CD8-positive, alpha-beta memory T cell (primary cell): ENCODE data around the gene ZNF91. TPM values are rescaled to one million over a fixed set of nuclear protein-coding genes. Genes with fewer than 3 reads are reported as not detected.
"Not testable (repeated sequence)": the region's sequence is repeated elsewhere in the genome, so short reads cannot be mapped to it uniquely, and the experiment has no call there.

Experiments
- CTCF ChIA-PET: fragments of 350-600 bp; sonication (Branson Sonifier 250); formaldehyde crosslinking; loops from one replicate; lab custom pipeline; 2021; ENCODE audit warnings: antibody characterized with exemption; lab: Charles Lee
- POLR2A ChIA-PET: fragments of 350-600 bp; sonication (Branson Sonifier 250); formaldehyde crosslinking; loops from one replicate; lab custom pipeline; 2021; ENCODE audit warnings: antibody characterized with exemption; lab: Charles Lee
- DNase-seq, 5 donors: peaks; one replicate each; pipeline versions ENCODE4 v3.0.0 to v3.0.0-alpha.2; 2020 to 2022; ENCODE audit warnings: mixed read lengths in 1 of 5
- H3K27ac ChIP-seq: one replicate; pipeline ENCODE4 v1.7.0; 2013; ENCODE audit warnings: low read depth, mild to moderate bottlenecking, low read length, moderate library complexity
- H3K27me3 ChIP-seq: 2 replicates; pipeline ENCODE4 v1.7.0; 2013; ENCODE audit warnings: low read length, mild to moderate bottlenecking; ENCODE audit not compliant: insufficient read depth, poor library complexity, severe bottlenecking
- H3K36me3 ChIP-seq: 2 replicates; pipeline ENCODE4 v1.7.0; 2013; ENCODE audit warnings: mild to moderate bottlenecking, low read length, moderate library complexity; ENCODE audit not compliant: insufficient read depth
- H3K4me1 ChIP-seq: 2 replicates; pipeline ENCODE4 v1.7.0; 2013; ENCODE audit warnings: mild to moderate bottlenecking, low read length, moderate library complexity; ENCODE audit not compliant: insufficient read depth
- H3K4me3 ChIP-seq: 2 replicates; pipeline ENCODE4 v1.7.0; 2013; ENCODE audit warnings: mild to moderate bottlenecking, low read length
- H3K9me3 ChIP-seq: 2 replicates; pipeline ENCODE4 v1.7.0; 2013; ENCODE audit warnings: mild to moderate bottlenecking, low read length
- H3K27ac Mint-ChIP-seq, 8 donors: one replicate each; pipeline ENCODE4 v1.8.0; 2020 to 2021; ENCODE audit warnings: mixed read lengths in 8 of 8, mild to moderate bottlenecking in 6 of 8, inconsistent platforms in 3 of 8, moderate library complexity in 3 of 8
- H3K27me3 Mint-ChIP-seq, 2 donors: one replicate each; pipeline ENCODE4 v1.8.0; 2020 to 2021; ENCODE audit warnings: mixed read lengths in 2 of 2, mild to moderate bottlenecking in 1 of 2, moderate library complexity in 1 of 2
- H3K36me3 Mint-ChIP-seq, 3 donors: one replicate each; pipeline ENCODE4 v1.8.0; 2020 to 2021; ENCODE audit warnings: mixed read lengths in 3 of 3, inconsistent platforms in 1 of 3, mild to moderate bottlenecking in 1 of 3
- H3K4me1 Mint-ChIP-seq, 3 donors: one replicate each; pipeline ENCODE4 v1.8.0; 2020 to 2021; ENCODE audit warnings: mixed read lengths in 3 of 3, inconsistent platforms in 1 of 3, mild to moderate bottlenecking in 1 of 3
- H3K4me3 Mint-ChIP-seq, 7 donors: one replicate each; pipeline ENCODE4 v1.8.0; 2020 to 2021; ENCODE audit warnings: mixed read lengths in 7 of 7, mild to moderate bottlenecking in 6 of 7, moderate library complexity in 4 of 7, inconsistent platforms in 2 of 7
- H3K9me3 Mint-ChIP-seq, 5 donors: one replicate each; pipeline ENCODE4 v1.8.0; 2020 to 2022; ENCODE audit warnings: mixed read lengths in 5 of 5, mild to moderate bottlenecking in 3 of 5, moderate library complexity in 2 of 5, inconsistent platforms in 1 of 5
- polyA plus RNA-seq: library from polyadenylated mRNA; unstranded; fragments of 300-500 nt; fragmentation: Illumina TruSeq; gene quantifications from one replicate; pipeline ENCODE4 v1.2.3, GENCODE V29; 2021
- total RNA-seq, 2 experiments: library from RNA; stranded (reverse); gene quantifications; one replicate each; pipeline ENCODE4 v1.2.3, GENCODE V29; 2021

Gene ZNF91
- total and polyA plus RNA-seq, 3 experiments from 2014 or later = 27.6 to 48.1 (median 31.3) TPM

- Mint-ChIP-seq H3K36me3 (peaks cover 41 to 82% (median 73%) of the 10 kb centered on the region in 3 donors), H3K27me3 (no peaks in the 10 kb centered on the region), H3K4me1 (peaks cover 43 to 55% (median 50%) of the 10 kb centered on the region in 3 donors), H3K27ac (peak overlapping the region in 2 of 8 donors; percentile 38 to 85), H3K4me3 (peak overlapping the region in 2 of 7 donors; percentile 19 to 27), H3K9me3 (peaks cover 20 to 72% (median 26%) of the 10 kb centered on the region in 5 donors)
- Histone ChIP-seq H3K9me3 (peaks cover 22% of the 10 kb centered on the region), H3K27me3 (no peaks in the 10 kb centered on the region), H3K4me1 (peaks cover 11% of the 10 kb centered on the region), H3K36me3 (peaks cover 21% of the 10 kb centered on the region), H3K4me3 (peak overlapping the region; percentile 42), H3K27ac (no peak overlapping the region)
- POLR2A ChIA-PET = no interaction called here
- peak in 1 of 5 donors; percentile 5 for DNase-seq
- CTCF ChIA-PET = no interaction called here
Measured at GRCh38 chr19:23378948-23379347, 16.3 kb downstream of the ZNF91 start.

GRCh38 chr19:23377276-23377675 lies 18.0 kb downstream of the ZNF91 start:
- H3K27me3 ChIP-seq = no peaks in the 10 kb centered on the region
- no peak overlapping the region for H3K27ac ChIP-seq
- no peaks in the 10 kb centered on the region for H3K27me3 Mint-ChIP-seq
- peaks cover 23% of the 10 kb centered on the region for H3K36me3 ChIP-seq
- peaks cover 43 to 82% (median 74%) of the 10 kb centered on the region in 3 donors for H3K36me3 Mint-ChIP-seq
- H3K4me3 Mint-ChIP-seq = no peak overlapping the region
- peaks cover 40 to 49% (median 46%) of the 10 kb centered on the region in 3 donors for H3K4me1 Mint-ChIP-seq
- no peak overlapping the region for H3K4me3 ChIP-seq
- no peak for DNase-seq
- CTCF ChIA-PET = no interaction called here
- peak overlapping the region in 2 of 8 donors; percentile 12 to 26 for H3K27ac Mint-ChIP-seq
- H3K9me3 ChIP-seq = peaks cover 18% of the 10 kb centered on the region
- H3K9me3 Mint-ChIP-seq = peaks cover 22 to 72% (median 23%) of the 10 kb centered on the region in 5 donors
- H3K4me1 ChIP-seq = peaks cover 11% of the 10 kb centered on the region
- POLR2A ChIA-PET = no interaction called here

- POLR2A ChIA-PET = no interaction called here
- H3K27me3 ChIP-seq = no peaks in the 10 kb centered on the region
- Mint-ChIP-seq H3K27ac (no peak overlapping the region), H3K36me3 (peaks cover 28 to 71% (median 71%) of the 10 kb centered on the region in 3 donors), H3K27me3 (no peaks in the 10 kb centered on the region), H3K4me1 (no peaks in the 10 kb centered on the region), H3K4me3 (no peak overlapping the region), H3K9me3 (peaks cover 3 to 79% (median 71%) of the 10 kb centered on the region in 5 donors)
- peaks cover 39% of the 10 kb centered on the region for H3K9me3 ChIP-seq
- no peak overlapping the region for H3K27ac ChIP-seq
- CTCF ChIA-PET = no interaction called here
- H3K36me3 ChIP-seq = peaks cover 36% of the 10 kb centered on the region
- DNase-seq = no peak
- H3K4me3 ChIP-seq = no peak overlapping the region
- H3K4me1 ChIP-seq = no peaks in the 10 kb centered on the region
Measured at GRCh38 chr19:23366437-23366836, 28.8 kb downstream of the ZNF91 start.

GRCh38 chr19:23366031-23366430 lies 29.2 kb downstream of the ZNF91 start:
- H3K4me1 ChIP-seq, H3K27ac ChIP-seq, DNase-seq, H3K4me3 ChIP-seq, H3K27me3 ChIP-seq, H3K4me3 Mint-ChIP-seq, H3K27me3 Mint-ChIP-seq, H3K27ac Mint-ChIP-seq, POLR2A ChIA-PET, H3K4me1 Mint-ChIP-seq, CTCF ChIA-PET: not testable (repeated sequence)
- Histone ChIP-seq H3K36me3 (peaks cover 32% of the 10 kb centered on the region), H3K9me3 (peaks cover 43% of the 10 kb centered on the region)
- H3K9me3 Mint-ChIP-seq = peaks cover 0 to 79% (median 71%) of the 10 kb centered on the region in 5 donors
- H3K36me3 Mint-ChIP-seq = peaks cover 24 to 71% (median 67%) of the 10 kb centered on the region in 3 donors

GRCh38 chr19:23365222-23365621 lies 30.0 kb downstream of the ZNF91 start:
- no peak overlapping the region for H3K27ac Mint-ChIP-seq
- no peaks in the 10 kb centered on the region for H3K27me3 Mint-ChIP-seq
- no peak for DNase-seq
- peaks cover 29% of the 10 kb centered on the region for H3K36me3 ChIP-seq
- ChIA-PET POLR2A (no interaction called here), CTCF (no interaction called here)
- H3K9me3 Mint-ChIP-seq = peaks cover 0 to 81% (median 73%) of the 10 kb centered on the region in 5 donors
- peaks cover 46% of the 10 kb centered on the region for H3K9me3 ChIP-seq
- no peak overlapping the region for H3K4me3 ChIP-seq
- H3K36me3 Mint-ChIP-seq = peaks cover 17 to 69% (median 64%) of the 10 kb centered on the region in 3 donors
- H3K4me1 ChIP-seq = no peaks in the 10 kb centered on the region
- no peak overlapping the region for H3K4me3 Mint-ChIP-seq
- no peak overlapping the region for H3K27ac ChIP-seq
- no peaks in the 10 kb centered on the region for H3K4me1 Mint-ChIP-seq
- H3K27me3 ChIP-seq = no peaks in the 10 kb centered on the region

GRCh38 chr19:23361843-23362242 lies 33.4 kb downstream of the ZNF91 start:
- H3K4me1 ChIP-seq, H3K4me3 ChIP-seq, CTCF ChIA-PET, H3K27me3 ChIP-seq, POLR2A ChIA-PET, H3K27ac ChIP-seq, DNase-seq, H3K4me1 Mint-ChIP-seq, H3K27ac Mint-ChIP-seq, H3K4me3 Mint-ChIP-seq, H3K27me3 Mint-ChIP-seq: not testable (repeated sequence)
- Histone ChIP-seq H3K9me3 (peaks cover 48% of the 10 kb centered on the region), H3K36me3 (peaks cover 26% of the 10 kb centered on the region)
- peaks cover 19 to 74% (median 72%) of the 10 kb centered on the region in 3 donors for H3K36me3 Mint-ChIP-seq
- H3K9me3 Mint-ChIP-seq = peaks cover 17 to 89% (median 84%) of the 10 kb centered on the region in 5 donors

GRCh38 chr19:23351806-23352205 lies 43.5 kb downstream of the ZNF91 start:
- Mint-ChIP-seq H3K4me3 (no peak overlapping the region), H3K4me1 (peaks cover 8 to 25% (median 13%) of the 10 kb centered on the region in 3 donors), H3K9me3 (peaks cover 69 to 98% (median 95%) of the 10 kb centered on the region in 5 donors), H3K36me3 (peaks cover 55 to 93% (median 92%) of the 10 kb centered on the region in 3 donors), H3K27ac (no peak overlapping the region), H3K27me3 (no peaks in the 10 kb centered on the region)
- H3K4me1 ChIP-seq = no peaks in the 10 kb centered on the region
- POLR2A ChIA-PET = no interaction called here
- H3K36me3 ChIP-seq = no peaks in the 10 kb centered on the region
- peaks cover 69% of the 10 kb centered on the region for H3K9me3 ChIP-seq
- no peak overlapping the region for H3K4me3 ChIP-seq
- CTCF ChIA-PET = interaction anchor here (1.2 kb wide), 1 partner anchor 64 kb away, joined by 3 read pairs; no protein-coding TSS in a partner anchor
- no peak overlapping the region for H3K27ac ChIP-seq
- DNase-seq = no peak
- no peaks in the 10 kb centered on the region for H3K27me3 ChIP-seq

GRCh38 chr19:23346696-23347095 lies 48.6 kb downstream of the ZNF91 start:
- ChIA-PET CTCF (interaction anchor here (0.6 kb wide), 1 partner anchor 738 kb away, joined by 3 read pairs; no protein-coding TSS in a partner anchor), POLR2A (no interaction called here)
- Mint-ChIP-seq H3K36me3 (peaks cover 49 to 92% (median 89%) of the 10 kb centered on the region in 3 donors), H3K4me3 (peak overlapping the region in 1 of 7 donors; percentile 8), H3K4me1 (peaks cover 4 to 30% (median 18%) of the 10 kb centered on the region in 3 donors), H3K27ac (no peak overlapping the region), H3K27me3 (no peaks in the 10 kb centered on the region), H3K9me3 (peaks cover 67 to 97% (median 94%) of the 10 kb centered on the region in 5 donors)
- Histone ChIP-seq H3K27ac (no peak overlapping the region), H3K36me3 (peaks cover 8% of the 10 kb centered on the region), H3K4me3 (no peak overlapping the region), H3K9me3 (peaks cover 76% of the 10 kb centered on the region), H3K4me1 (no peaks in the 10 kb centered on the region), H3K27me3 (no peaks in the 10 kb centered on the region)
- no peak for DNase-seq
